ENCODE data around the gene SHISA8. TPM values are rescaled to one million over a fixed set of nuclear protein-coding genes. Genes with fewer than 3 reads are reported as not detected.

Gene SHISA8
- total and polyA plus RNA-seq, 12 donors, result 0.16 to 4.6 (median 1.4) TPM

DNA sequence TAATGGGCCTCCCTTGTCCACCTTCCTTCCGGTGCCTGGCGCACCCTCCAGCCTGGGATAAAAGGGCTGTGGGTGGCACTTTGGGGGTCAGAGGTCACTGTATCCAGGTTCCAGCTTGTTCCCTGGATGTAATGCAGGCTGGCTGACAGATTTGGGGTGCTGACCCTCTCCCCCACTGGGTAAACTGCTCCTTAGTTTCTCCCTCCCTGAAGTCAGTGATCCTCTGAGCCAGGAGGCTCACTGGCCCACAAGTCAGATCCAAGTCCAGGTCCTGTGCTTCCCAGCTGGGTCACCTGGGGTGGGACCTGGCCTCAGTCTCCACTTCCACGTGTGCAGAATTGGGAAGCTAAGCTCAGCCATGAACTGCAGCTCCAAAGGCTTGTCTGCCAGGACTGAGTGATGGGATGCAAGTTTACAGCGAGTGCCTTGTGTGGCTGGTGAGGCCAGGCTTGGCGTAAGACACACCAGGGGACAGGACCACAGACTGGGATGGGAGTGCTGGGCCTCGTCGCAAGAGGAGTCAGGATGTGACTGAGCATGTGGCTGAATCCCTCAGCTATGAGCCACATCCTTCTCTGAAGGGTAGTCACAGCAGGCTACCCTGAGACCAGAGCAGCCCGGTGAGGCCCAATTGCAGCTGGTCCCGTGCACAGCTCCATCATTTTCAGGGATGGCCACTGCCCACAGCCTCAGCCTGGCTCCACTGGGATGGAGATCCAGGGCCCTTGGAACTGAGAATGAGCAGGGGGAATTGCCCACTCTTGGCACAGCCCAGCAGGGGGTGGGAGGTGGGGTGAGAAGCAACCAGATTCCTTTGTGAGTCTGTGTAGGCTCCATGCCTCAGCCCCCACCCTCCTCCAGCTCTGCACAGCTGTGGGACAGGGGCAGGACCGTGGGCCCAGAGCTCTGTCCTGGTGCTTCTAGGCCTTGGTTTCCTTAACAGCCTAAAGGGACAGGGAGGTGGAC is 7.2 kb downstream of the SHISA8 start:
- H3K27ac ChIP-seq, result peak overlapping the region in 1 of 10 donors; percentile 39
- no peak for TF ChIP-seq CTCF (IDR thresholded peaks at IDR 0.05)
- no peak for ATAC-seq
- no peaks in the 10 kb centered on the region for H3K9me3 ChIP-seq
- intact Hi-C loops (cut with DNase I), result no loop called here
- peaks cover 0 to 52% (median 24%) of the 10 kb centered on the region in 9 donors for H3K36me3 ChIP-seq
- peaks cover 11 to 41% (median 21%) of the 10 kb centered on the region in 9 donors for H3K4me1 ChIP-seq
- H3K27me3 ChIP-seq, result peaks cover 4 to 41% (median 29%) of the 10 kb centered on the region in 7 donors
- WGBS, 2 donors, result 86 to 87% methylated on average over 10 of the region's 10 CpGs
- no peak for DNase-seq
- H3K4me3 ChIP-seq, result no peak overlapping the region

GRCh38 chr22:41906822-41907221 is 8.1 kb downstream of the SHISA8 start:
- DNase-seq (no peak), ATAC-seq (no peak)
- peaks cover 4 to 32% (median 20%) of the 10 kb centered on the region in 7 donors for H3K27me3 ChIP-seq
- H3K4me1 ChIP-seq, result peaks cover 11 to 43% (median 21%) of the 10 kb centered on the region in 9 donors
- H3K9me3 ChIP-seq, result no peaks in the 10 kb centered on the region
- H3K27ac ChIP-seq, result no peak overlapping the region
- WGBS, 2 donors, result 94 to 95% methylated on average over 5 of the region's 5 CpGs
- H3K36me3 ChIP-seq, result peaks cover 0 to 61% (median 28%) of the 10 kb centered on the region in 9 donors
- no peak for TF ChIP-seq CTCF (IDR thresholded peaks at IDR 0.05)
- H3K4me3 ChIP-seq, result no peak overlapping the region
- intact Hi-C loops (cut with DNase I), result no loop called here

GRCh38 chr22:41905411-41906202 is 9.3 kb downstream of the SHISA8 start:
- no peaks in the 10 kb centered on the region for H3K9me3 ChIP-seq
- peaks cover 0 to 73% (median 35%) of the 10 kb centered on the region in 9 donors for H3K36me3 ChIP-seq
- no peak overlapping the region for H3K4me3 ChIP-seq
- intact Hi-C loops (cut with DNase I), result no loop called here
- TF ChIP-seq CTCF (IDR thresholded peaks at IDR 0.05), result no peak
- 92 to 94% methylated on average over 21 to 23 of the region's 23 CpGs for WGBS, 2 donors
- ATAC-seq, result no peak
- no peak overlapping the region for H3K27ac ChIP-seq
- peaks cover 4 to 38% (median 15%) of the 10 kb centered on the region in 9 donors for H3K4me1 ChIP-seq
- DNase-seq, result no peak
- H3K27me3 ChIP-seq, result peaks cover 0 to 20% (median 8%) of the 10 kb centered on the region in 7 donors

Data from heart right ventricle (tissue), 16 donors.